GM10266 (cell line): ENCODE results near the gene FBN1.

Source experiments
- DNase-seq: peaks from one replicate; pipeline ENCODE4 v3.0.0; 2012; ENCODE audit errors: extremely low spot score
- TF ChIP-seq, protein P1 (sequence below): IDR thresholded peaks from 2 replicates; pipeline ENCODE4 v1.5.1; 2012; ENCODE audit warnings: mild to moderate bottlenecking, low read depth; ENCODE audit not compliant: control insufficient read depth, insufficient read depth; ENCODE audit errors: missing control alignments

FBN1 gene

GRCh38 chr15:48559285-48559684 is 86.2 kb downstream of the FBN1 start:
- DNase-seq: no peak
- TF ChIP-seq, protein P1, sequence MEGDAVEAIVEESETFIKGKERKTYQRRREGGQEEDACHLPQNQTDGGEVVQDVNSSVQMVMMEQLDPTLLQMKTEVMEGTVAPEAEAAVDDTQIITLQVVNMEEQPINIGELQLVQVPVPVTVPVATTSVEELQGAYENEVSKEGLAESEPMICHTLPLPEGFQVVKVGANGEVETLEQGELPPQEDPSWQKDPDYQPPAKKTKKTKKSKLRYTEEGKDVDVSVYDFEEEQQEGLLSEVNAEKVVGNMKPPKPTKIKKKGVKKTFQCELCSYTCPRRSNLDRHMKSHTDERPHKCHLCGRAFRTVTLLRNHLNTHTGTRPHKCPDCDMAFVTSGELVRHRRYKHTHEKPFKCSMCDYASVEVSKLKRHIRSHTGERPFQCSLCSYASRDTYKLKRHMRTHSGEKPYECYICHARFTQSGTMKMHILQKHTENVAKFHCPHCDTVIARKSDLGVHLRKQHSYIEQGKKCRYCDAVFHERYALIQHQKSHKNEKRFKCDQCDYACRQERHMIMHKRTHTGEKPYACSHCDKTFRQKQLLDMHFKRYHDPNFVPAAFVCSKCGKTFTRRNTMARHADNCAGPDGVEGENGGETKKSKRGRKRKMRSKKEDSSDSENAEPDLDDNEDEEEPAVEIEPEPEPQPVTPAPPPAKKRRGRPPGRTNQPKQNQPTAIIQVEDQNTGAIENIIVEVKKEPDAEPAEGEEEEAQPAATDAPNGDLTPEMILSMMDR: no peak

DNA sequence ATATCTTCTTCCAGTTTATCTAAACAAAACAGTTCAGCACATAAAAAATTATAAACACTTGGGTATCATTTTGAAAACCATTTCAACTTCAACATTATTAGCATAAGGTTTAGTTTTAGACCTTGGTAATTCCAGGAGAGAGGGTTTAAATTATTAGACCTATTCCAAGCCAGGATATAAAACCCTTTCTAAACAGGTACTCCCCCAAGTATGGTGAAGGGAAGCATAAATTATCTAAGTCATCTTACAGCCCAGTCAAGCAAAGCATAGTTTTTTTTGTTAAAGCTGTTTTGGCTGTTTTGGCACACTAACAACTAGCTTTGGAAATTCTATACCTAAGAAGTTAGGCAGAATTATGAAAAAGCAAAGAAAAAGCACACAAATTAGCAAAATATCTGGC is 87.3 kb downstream of the FBN1 start:
- no peak for DNase-seq
- TF ChIP-seq, protein P1: no peak

DNA sequence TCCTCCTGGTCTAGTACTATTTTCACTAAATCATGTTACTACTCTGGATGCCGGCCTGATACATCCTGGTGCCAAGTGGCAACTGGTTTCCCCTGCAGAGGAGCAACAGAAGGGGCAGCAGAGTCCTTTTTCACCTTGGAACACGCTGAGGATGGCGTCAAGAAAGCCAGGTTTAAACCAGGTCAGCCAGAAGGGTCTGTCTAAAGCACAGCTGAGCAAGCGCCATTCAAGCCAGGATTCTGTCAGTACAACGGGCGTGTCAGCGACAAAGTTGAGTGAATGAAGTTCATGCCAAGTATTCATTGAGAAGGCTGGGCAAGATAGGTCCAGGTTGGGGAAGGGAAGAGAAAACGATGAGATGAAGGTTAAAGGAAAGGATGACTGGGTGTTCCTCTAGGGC is 88.2 kb downstream of the FBN1 start:
- TF ChIP-seq, protein P1: no peak
- DNase-seq: no peak

GRCh38 chr15:48556159-48556897 is 89.2 kb downstream of the FBN1 start:
- no peak for DNase-seq
- TF ChIP-seq, protein P1: no peak

- DNase-seq: no peak
- TF ChIP-seq, protein P1: no peak
These were observed 90.1 kb downstream of the FBN1 start for GRCh38 chr15:48555241-48555881.

DNA sequence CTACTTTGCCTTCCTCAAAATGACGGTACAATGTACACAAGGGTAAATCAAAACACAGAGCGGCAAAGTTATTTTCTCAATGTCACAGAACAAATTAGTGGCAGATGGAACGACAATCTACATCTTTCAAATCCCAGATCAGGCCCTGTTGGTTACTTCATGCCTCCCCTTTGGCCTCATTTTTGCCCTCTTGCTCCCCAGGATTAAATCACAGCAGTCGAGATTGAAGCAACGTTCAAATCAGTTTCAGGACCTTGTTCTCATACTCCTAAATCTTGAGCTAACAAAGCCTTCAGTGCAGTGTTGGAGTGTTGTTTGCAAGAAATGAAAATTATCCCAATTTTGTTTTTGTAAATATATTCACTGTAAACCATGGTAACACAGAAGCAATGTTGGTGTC is 91.4 kb downstream of the FBN1 start:
- DNase-seq: no peak
- TF ChIP-seq, protein P1: no peak

GRCh38 chr15:48553559-48553958 is 92.0 kb downstream of the FBN1 start:
- DNase-seq: no peak
- TF ChIP-seq, protein P1: no peak
